CD8-positive, alpha-beta memory T cell (primary cell): Measurements from ENCODE around the gene TAF11L5. TPM values are rescaled to one million over a fixed set of nuclear protein-coding genes. Genes with fewer than 3 reads are reported as not detected.
"Not testable (repeated sequence)": the region's sequence is repeated elsewhere in the genome, so short reads cannot be mapped to it uniquely, and the experiment has no call there.

Experiments
- CTCF ChIA-PET: fragments of 350-600 bp; sonication (Branson Sonifier 250); formaldehyde crosslinking; loops from one replicate; lab custom pipeline; 2021; ENCODE audit warnings: antibody characterized with exemption; lab: Charles Lee
- POLR2A ChIA-PET: fragments of 350-600 bp; sonication (Branson Sonifier 250); formaldehyde crosslinking; loops from one replicate; lab custom pipeline; 2021; ENCODE audit warnings: antibody characterized with exemption; lab: Charles Lee
- DNase-seq, 5 donors: peaks; one replicate each; pipeline versions ENCODE4 v3.0.0 to v3.0.0-alpha.2; 2020 to 2022; ENCODE audit warnings: mixed read lengths in 1 of 5
- H3K27ac ChIP-seq: one replicate; pipeline ENCODE4 v1.7.0; 2013; ENCODE audit warnings: low read depth, mild to moderate bottlenecking, low read length, moderate library complexity
- H3K27me3 ChIP-seq: 2 replicates; pipeline ENCODE4 v1.7.0; 2013; ENCODE audit warnings: low read length, mild to moderate bottlenecking; ENCODE audit not compliant: insufficient read depth, poor library complexity, severe bottlenecking
- H3K36me3 ChIP-seq: 2 replicates; pipeline ENCODE4 v1.7.0; 2013; ENCODE audit warnings: mild to moderate bottlenecking, low read length, moderate library complexity; ENCODE audit not compliant: insufficient read depth
- H3K4me1 ChIP-seq: 2 replicates; pipeline ENCODE4 v1.7.0; 2013; ENCODE audit warnings: mild to moderate bottlenecking, low read length, moderate library complexity; ENCODE audit not compliant: insufficient read depth
- H3K4me3 ChIP-seq: 2 replicates; pipeline ENCODE4 v1.7.0; 2013; ENCODE audit warnings: mild to moderate bottlenecking, low read length
- H3K9me3 ChIP-seq: 2 replicates; pipeline ENCODE4 v1.7.0; 2013; ENCODE audit warnings: mild to moderate bottlenecking, low read length
- H3K27ac Mint-ChIP-seq, 8 donors: one replicate each; pipeline ENCODE4 v1.8.0; 2020 to 2021; ENCODE audit warnings: mixed read lengths in 8 of 8, mild to moderate bottlenecking in 6 of 8, inconsistent platforms in 3 of 8, moderate library complexity in 3 of 8
- H3K27me3 Mint-ChIP-seq, 2 donors: one replicate each; pipeline ENCODE4 v1.8.0; 2020 to 2021; ENCODE audit warnings: mixed read lengths in 2 of 2, mild to moderate bottlenecking in 1 of 2, moderate library complexity in 1 of 2
- H3K36me3 Mint-ChIP-seq, 3 donors: one replicate each; pipeline ENCODE4 v1.8.0; 2020 to 2021; ENCODE audit warnings: mixed read lengths in 3 of 3, inconsistent platforms in 1 of 3, mild to moderate bottlenecking in 1 of 3
- H3K4me1 Mint-ChIP-seq, 3 donors: one replicate each; pipeline ENCODE4 v1.8.0; 2020 to 2021; ENCODE audit warnings: mixed read lengths in 3 of 3, inconsistent platforms in 1 of 3, mild to moderate bottlenecking in 1 of 3
- H3K4me3 Mint-ChIP-seq, 7 donors: one replicate each; pipeline ENCODE4 v1.8.0; 2020 to 2021; ENCODE audit warnings: mixed read lengths in 7 of 7, mild to moderate bottlenecking in 6 of 7, moderate library complexity in 4 of 7, inconsistent platforms in 2 of 7
- H3K9me3 Mint-ChIP-seq, 5 donors: one replicate each; pipeline ENCODE4 v1.8.0; 2020 to 2022; ENCODE audit warnings: mixed read lengths in 5 of 5, mild to moderate bottlenecking in 3 of 5, moderate library complexity in 2 of 5, inconsistent platforms in 1 of 5
- polyA plus RNA-seq: library from polyadenylated mRNA; unstranded; fragments of 300-500 nt; fragmentation: Illumina TruSeq; gene quantifications from one replicate; pipeline ENCODE4 v1.2.3, GENCODE V29; 2021
- total RNA-seq, 2 experiments: library from RNA; stranded (reverse); gene quantifications; one replicate each; pipeline ENCODE4 v1.2.3, GENCODE V29; 2021

The TAF11L5 gene
- total RNA-seq, result not detected
- polyA plus RNA-seq, result not detected

GRCh38 chr5:17524935-17525334 is at the start of gene TAF11L5:
Gene TAF11L5 (plus strand): TSS chr5:17525235.
- H3K9me3 ChIP-seq, H3K27me3 Mint-ChIP-seq, H3K27me3 ChIP-seq, H3K4me1 Mint-ChIP-seq, H3K36me3 Mint-ChIP-seq, H3K36me3 ChIP-seq, H3K27ac ChIP-seq, CTCF ChIA-PET, H3K4me3 Mint-ChIP-seq, H3K27ac Mint-ChIP-seq, POLR2A ChIA-PET, DNase-seq, H3K4me1 ChIP-seq, H3K9me3 Mint-ChIP-seq, H3K4me3 ChIP-seq: not testable (repeated sequence)

- no peak overlapping the region for H3K4me3 Mint-ChIP-seq
- Histone ChIP-seq H3K27ac (no peak overlapping the region), H3K27me3 (no peaks in the 10 kb centered on the region), H3K4me1 (no peaks in the 10 kb centered on the region), H3K4me3 (no peak overlapping the region), H3K9me3 (no peaks in the 10 kb centered on the region), H3K36me3 (no peaks in the 10 kb centered on the region)
- no peaks in the 10 kb centered on the region for H3K27me3 Mint-ChIP-seq
- DNase-seq, result no peak
- H3K27ac Mint-ChIP-seq, result no peak overlapping the region
- POLR2A ChIA-PET, result no interaction called here
- CTCF ChIA-PET, result no interaction called here
- H3K36me3 Mint-ChIP-seq, result no peaks in the 10 kb centered on the region
- H3K9me3 Mint-ChIP-seq, result peaks cover 3 to 6% (median 5%) of the 10 kb centered on the region in 5 donors
- H3K4me1 Mint-ChIP-seq, result no peaks in the 10 kb centered on the region
Measured at GRCh38 chr5:17477043-17477442, 48.0 kb upstream of the TAF11L5 start.

- H3K4me1 Mint-ChIP-seq, result no peaks in the 10 kb centered on the region
Measured at GRCh38 chr5:17477573-17478265, 47.3 kb upstream of the TAF11L5 start.

GRCh38 chr5:17481378-17481777 is 43.7 kb upstream of the TAF11L5 start:
- H3K27me3 ChIP-seq, result no peaks in the 10 kb centered on the region
- H3K27ac ChIP-seq, result no peak overlapping the region
- ChIA-PET POLR2A (no interaction called here), CTCF (no interaction called here)
- H3K36me3 ChIP-seq, result no peaks in the 10 kb centered on the region
- no peaks in the 10 kb centered on the region for H3K9me3 ChIP-seq
- Mint-ChIP-seq H3K4me3 (no peak overlapping the region), H3K27ac (no peak overlapping the region), H3K9me3 (peaks cover 3 to 8% (median 5%) of the 10 kb centered on the region in 5 donors), H3K4me1 (no peaks in the 10 kb centered on the region), H3K36me3 (no peaks in the 10 kb centered on the region), H3K27me3 (no peaks in the 10 kb centered on the region)
- no peak for DNase-seq
- H3K4me3 ChIP-seq, result no peak overlapping the region
- H3K4me1 ChIP-seq, result no peaks in the 10 kb centered on the region

More at GRCh38 chr5:17477573-17478265, 47.3 kb upstream of the TAF11L5 start:
- Histone ChIP-seq H3K36me3 (no peaks in the 10 kb centered on the region), H3K4me1 (no peaks in the 10 kb centered on the region), H3K27me3 (no peaks in the 10 kb centered on the region), H3K27ac (no peak overlapping the region), H3K9me3 (no peaks in the 10 kb centered on the region), H3K4me3 (no peak overlapping the region)
- Mint-ChIP-seq H3K4me3 (no peak overlapping the region), H3K9me3 (peaks cover 3 to 8% (median 5%) of the 10 kb centered on the region in 5 donors), H3K27me3 (no peaks in the 10 kb centered on the region), H3K27ac (no peak overlapping the region), H3K36me3 (no peaks in the 10 kb centered on the region)
- ChIA-PET CTCF (no interaction called here), POLR2A (no interaction called here)
- no peak for DNase-seq

- H3K9me3 Mint-ChIP-seq, result peaks cover 0 to 8% (median 5%) of the 10 kb centered on the region in 5 donors
- CTCF ChIA-PET, result no interaction called here
- H3K4me1 Mint-ChIP-seq, result no peaks in the 10 kb centered on the region
- Histone ChIP-seq H3K4me1 (no peaks in the 10 kb centered on the region), H3K27me3 (no peaks in the 10 kb centered on the region), H3K9me3 (no peaks in the 10 kb centered on the region), H3K36me3 (no peaks in the 10 kb centered on the region), H3K4me3 (no peak overlapping the region), H3K27ac (no peak overlapping the region)
- H3K36me3 Mint-ChIP-seq, result no peaks in the 10 kb centered on the region
- POLR2A ChIA-PET, result no interaction called here
- DNase-seq, result no peak
- H3K27me3 Mint-ChIP-seq, result no peaks in the 10 kb centered on the region
- H3K27ac Mint-ChIP-seq, result no peak overlapping the region
- H3K4me3 Mint-ChIP-seq, result no peak overlapping the region
Measured at GRCh38 chr5:17482790-17483189, 42.2 kb upstream of the TAF11L5 start.

- H3K9me3 ChIP-seq, H3K27ac ChIP-seq, POLR2A ChIA-PET, DNase-seq, H3K27me3 Mint-ChIP-seq, H3K4me1 ChIP-seq, H3K27ac Mint-ChIP-seq, H3K4me3 Mint-ChIP-seq, H3K4me3 ChIP-seq, H3K36me3 Mint-ChIP-seq, H3K36me3 ChIP-seq, H3K4me1 Mint-ChIP-seq, H3K27me3 ChIP-seq, CTCF ChIA-PET: not testable (repeated sequence)
- peaks cover 2 to 22% (median 9%) of the 10 kb centered on the region in 5 donors for H3K9me3 Mint-ChIP-seq
Measured at GRCh38 chr5:17486464-17487173, 38.4 kb upstream of the TAF11L5 start.

- POLR2A ChIA-PET, result no interaction called here
- H3K4me3 Mint-ChIP-seq, result no peak overlapping the region
- Histone ChIP-seq H3K27me3 (no peaks in the 10 kb centered on the region), H3K36me3 (no peaks in the 10 kb centered on the region), H3K4me3 (no peak overlapping the region), H3K27ac (no peak overlapping the region), H3K4me1 (no peaks in the 10 kb centered on the region), H3K9me3 (no peaks in the 10 kb centered on the region)
- H3K36me3 Mint-ChIP-seq, result no peaks in the 10 kb centered on the region
- DNase-seq, result no peak
- CTCF ChIA-PET, result no interaction called here
- H3K27me3 Mint-ChIP-seq, result no peaks in the 10 kb centered on the region
- peaks cover 2 to 24% (median 10%) of the 10 kb centered on the region in 5 donors for H3K9me3 Mint-ChIP-seq
- H3K27ac Mint-ChIP-seq, result no peak overlapping the region
- H3K4me1 Mint-ChIP-seq, result no peaks in the 10 kb centered on the region
Measured at GRCh38 chr5:17487174-17487512, 37.9 kb upstream of the TAF11L5 start.

GRCh38 chr5:17491257-17491656 is 33.8 kb upstream of the TAF11L5 start:
- H3K27me3 Mint-ChIP-seq, H3K27ac Mint-ChIP-seq, DNase-seq, H3K27me3 ChIP-seq, H3K36me3 Mint-ChIP-seq, H3K9me3 ChIP-seq, H3K36me3 ChIP-seq, H3K4me1 Mint-ChIP-seq, H3K4me3 Mint-ChIP-seq, H3K27ac ChIP-seq, CTCF ChIA-PET, POLR2A ChIA-PET, H3K4me1 ChIP-seq, H3K4me3 ChIP-seq: not testable (repeated sequence)
- peaks cover 4 to 34% (median 16%) of the 10 kb centered on the region in 5 donors for H3K9me3 Mint-ChIP-seq
